ENCODE measurements around the gene GRK1. TPM values are rescaled to one million over a fixed set of nuclear protein-coding genes. Genes with fewer than 3 reads are reported as not detected.

The GRK1 gene
- total and polyA plus RNA-seq, 2 experiments from 2014 or later: not detected

- TF ChIP-seq REST (IDR thresholded peaks at IDR 0.05; ENCODE audit: unreplicated experiment): no peak
These were observed 20.1 kb upstream of the GRK1 start (continued) for GRCh38 chr13:113646921-113647340.

- Histone ChIP-seq H3F3A (replicated peaks; ENCODE audit: low read depth) (no peaks in the 10 kb centered on the region), H3K79me2 (replicated peaks; ENCODE audit: insufficient read depth) (no peaks in the 10 kb centered on the region), H3K9me2 (ENCODE audit: insufficient read depth) (no peaks in the 10 kb centered on the region), H4K20me1 (replicated peaks; ENCODE audit: insufficient read depth) (no peaks in the 10 kb centered on the region), H3K4me3 (no peak overlapping the region), H2AFZ (no peak overlapping the region), H3K4me1 (ENCODE audit: insufficient read depth) (no peaks in the 10 kb centered on the region), H3K27ac (ENCODE audit: low read depth) (no peak overlapping the region), H3K4me2 (no peak overlapping the region), H3K27me3 (ENCODE audit: insufficient read depth) (no peaks in the 10 kb centered on the region), H3K36me3 (ENCODE audit: insufficient read depth) (no peaks in the 10 kb centered on the region)
- ATAC-seq (no peak), DNase-seq (ENCODE audit: low spot score) (no peak)
- Mint-ChIP-seq H3K27me3 (ENCODE audit: insufficient read depth, low read depth, poor library complexity) (peaks cover 13% of the 10 kb centered on the region), H3K36me3 (ENCODE audit: low read depth) (peaks cover 27% of the 10 kb centered on the region), H3K4me3 (no peak overlapping the region), H3K9me3 (peaks cover 18% of the 10 kb centered on the region; the same call in 2 of the 3 replicates), H3K4me1 (peaks cover 7% of the 10 kb centered on the region; the same call in 2 of the 3 replicates), H3K27ac (no peak overlapping the region)
- TF ChIP-seq JUNB (IDR thresholded peaks at IDR 0.05; ENCODE audit: unreplicated experiment) (no peak), CREB1 (CRISPR knock-in tag; IDR thresholded peaks at IDR 0.05; ENCODE audit: low read depth) (no peak), ZNF462 (CRISPR knock-in tag; IDR thresholded peaks at IDR 0.05) (no peak), ZNF114 (CRISPR knock-in tag; IDR thresholded peaks at IDR 0.05) (no peak), REST (IDR thresholded peaks at IDR 0.05; ENCODE audit: unreplicated experiment) (no peak), ZNF331 (CRISPR knock-in tag; IDR thresholded peaks at IDR 0.05; ENCODE audit: low read depth) (no peak), CTCF (conservative IDR thresholded peaks at IDR 0.05; ENCODE audit: low read depth in 2 of 2) (no peak), STAT1 (IDR thresholded peaks at IDR 0.05; ENCODE audit: unreplicated experiment) (no peak)
These were observed 19.4 kb upstream of the GRK1 start for GRCh38 chr13:113647351-113648215.

Data from GM23338 (cell line).